GM18907 (cell line): ENCODE measurements around the gene AP4S1.
A peak's percentile ranks its signal among the peaks of the same experiment; 100 is the strongest.
"Not testable (repeated sequence)": the region's sequence is repeated elsewhere in the genome, so short reads cannot be mapped to it uniquely, and the experiment has no call there.

Source experiments
- ATAC-seq: cut with Tn5 transposase; IDR thresholded peaks from one replicate; pipeline ENCODE4 v1.9.1; 2021; ENCODE audit warnings: mild to moderate bottlenecking, moderate library complexity; ENCODE audit not compliant: unreplicated experiment

Gene AP4S1

DNA sequence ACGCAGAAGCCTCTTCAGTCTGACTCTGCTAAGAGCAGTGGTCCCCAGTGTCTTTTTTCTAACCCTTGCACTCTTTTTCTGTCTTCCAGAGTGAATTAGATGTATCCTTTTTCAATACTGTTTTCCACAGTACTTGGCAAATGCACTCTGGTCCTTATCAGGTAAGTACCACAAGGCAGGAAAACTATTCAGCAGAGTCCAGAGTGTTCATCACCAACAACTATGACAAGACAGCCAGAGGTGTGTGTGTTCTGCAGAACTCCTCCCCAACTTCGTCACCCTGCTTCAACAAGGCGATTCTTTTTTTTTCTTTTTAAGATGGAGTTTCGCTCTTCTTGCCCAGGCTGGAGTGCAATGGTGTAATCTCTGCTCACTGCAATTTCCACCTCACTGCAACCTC lies 55.0 kb downstream of the AP4S1 start:
- ATAC-seq = no peak

GRCh38 chr14:31083781-31084180 lies 58.3 kb downstream of the AP4S1 start:
- no peak for ATAC-seq

- peak; percentile 85 for ATAC-seq
Measured at GRCh38 chr14:31084385-31084784, 58.9 kb downstream of the AP4S1 start.

DNA sequence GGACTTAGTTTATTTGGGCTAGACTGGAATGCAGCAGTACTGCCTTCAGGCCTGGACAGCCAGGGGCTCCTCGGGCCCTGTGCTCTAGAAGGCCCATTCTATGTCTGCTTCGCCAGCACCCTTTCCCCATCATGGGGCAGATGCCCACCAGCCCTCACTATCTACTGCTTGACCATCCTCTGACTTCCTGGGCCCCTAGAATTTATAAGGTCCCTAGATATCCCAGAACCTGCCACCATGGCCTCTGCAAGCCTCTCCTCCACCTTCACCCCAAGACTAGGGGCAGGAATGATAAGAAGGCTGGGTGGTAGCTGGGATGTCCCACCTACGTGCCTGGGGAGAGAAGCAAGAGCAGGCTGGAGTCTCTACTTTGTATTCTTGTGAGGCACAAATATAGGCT lies 59.6 kb downstream of the AP4S1 start:
- ATAC-seq = no peak

DNA sequence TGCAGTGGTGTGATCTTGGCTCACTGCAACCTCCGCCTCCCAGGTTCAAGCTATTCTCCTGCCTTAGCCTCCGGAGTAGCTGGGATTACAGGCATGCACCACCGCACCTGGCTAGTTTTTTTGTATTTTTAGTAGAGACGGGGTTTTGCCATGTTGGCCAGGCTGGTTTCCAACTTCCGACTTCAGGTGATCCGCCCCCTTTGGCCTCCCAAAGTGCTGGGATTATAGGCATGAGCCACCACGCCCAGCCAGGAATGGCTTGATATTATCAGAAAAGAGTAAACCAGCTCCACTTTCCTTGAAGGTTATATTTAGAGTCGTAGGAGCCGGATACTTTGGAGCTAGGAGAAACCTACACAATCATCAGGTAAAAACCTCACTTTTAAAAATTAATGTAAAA lies 61.0 kb downstream of the AP4S1 start:
- ATAC-seq = not testable (repeated sequence)

DNA sequence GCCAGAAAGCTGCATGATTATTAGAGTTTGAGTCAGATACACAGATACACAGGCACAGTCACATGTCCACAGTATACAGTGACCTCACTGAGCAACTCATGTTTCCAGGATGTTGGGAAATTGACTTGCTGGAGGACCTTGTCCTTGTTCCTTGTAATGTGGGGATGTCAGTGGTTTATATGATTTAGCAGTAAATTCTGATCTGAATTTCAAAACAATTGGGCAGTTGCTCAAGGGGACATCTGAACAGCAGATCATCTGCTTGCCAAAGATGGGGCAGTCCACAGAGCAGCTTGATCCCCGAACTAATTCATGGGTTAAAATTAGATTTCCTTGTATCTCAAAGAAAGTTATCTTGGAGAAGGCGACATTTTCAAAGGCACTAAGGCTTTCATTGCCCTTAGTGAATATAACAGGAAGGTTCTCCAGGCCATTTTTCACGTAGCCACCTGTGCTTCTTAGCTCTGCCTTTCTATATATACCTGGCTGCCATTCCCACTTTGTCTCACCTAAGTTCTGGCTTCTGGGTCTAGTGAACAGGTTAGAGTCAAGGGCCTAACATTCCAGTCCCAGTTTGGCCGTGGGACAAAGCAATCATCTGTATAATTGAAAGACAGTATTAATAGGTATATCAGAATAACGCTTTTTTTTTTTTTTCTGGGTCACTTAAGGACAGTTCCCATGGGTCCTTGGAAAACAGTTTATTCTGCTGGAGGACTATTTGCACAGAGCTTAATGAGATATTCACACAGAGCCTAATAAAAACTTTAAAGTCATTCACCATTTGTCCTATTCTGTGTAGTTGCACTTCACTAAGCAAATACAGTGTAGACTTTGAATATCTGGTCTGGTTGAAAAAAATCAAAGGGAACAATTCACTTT lies 65.7 kb downstream of the AP4S1 start:
- ATAC-seq = no peak

- no peak for ATAC-seq
Measured at GRCh38 chr14:31092160-31092708, 66.8 kb downstream of the AP4S1 start.

- ATAC-seq = not testable (repeated sequence)
Measured at GRCh38 chr14:31093884-31094839, 68.7 kb downstream of the AP4S1 start.

- not testable (repeated sequence) for ATAC-seq
Measured at GRCh38 chr14:31095817-31096216, 70.4 kb downstream of the AP4S1 start.

DNA sequence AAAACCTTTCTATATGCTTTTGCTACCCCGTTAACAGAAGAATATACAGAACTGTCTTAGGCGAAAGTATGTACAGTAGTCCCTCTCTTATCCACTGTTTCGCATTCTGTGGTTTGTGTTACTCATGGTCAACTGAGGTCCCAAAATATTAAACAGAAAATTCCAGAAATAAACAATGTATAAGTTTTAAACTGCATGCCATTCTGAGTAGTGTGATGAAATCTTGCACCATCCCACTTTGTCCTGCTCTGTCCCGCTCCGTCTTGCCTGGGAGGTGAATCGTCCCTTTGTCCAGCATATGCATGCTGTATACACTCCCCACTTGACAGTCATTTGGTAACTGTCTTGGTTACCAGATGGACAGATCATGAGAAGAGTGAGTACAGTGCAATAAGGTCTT lies 70.8 kb downstream of the AP4S1 start:
- no peak for ATAC-seq

- no peak for ATAC-seq
Measured at GRCh38 chr14:31097081-31097480, 71.6 kb downstream of the AP4S1 start.

DNA sequence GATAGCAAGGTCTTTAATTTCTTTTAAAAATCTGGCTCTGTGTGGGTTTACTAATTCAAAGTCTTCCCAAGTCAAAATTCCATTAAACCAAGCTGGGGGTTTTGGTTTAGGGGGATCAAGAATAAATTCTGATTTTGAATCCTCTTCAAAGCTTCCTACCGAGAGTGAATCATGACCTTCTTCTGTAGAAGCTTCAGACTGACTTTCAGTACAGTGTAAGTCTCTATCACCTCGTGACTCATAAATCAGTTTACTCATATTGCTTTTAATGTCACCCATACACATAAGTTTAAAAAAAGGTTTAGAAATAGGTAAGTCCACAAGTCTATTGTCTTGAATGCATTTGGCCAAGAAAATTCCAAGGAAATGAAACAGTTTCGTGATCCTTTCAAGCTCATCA lies 81.3 kb downstream of the AP4S1 start:
- no peak for ATAC-seq

- no peak for ATAC-seq
Measured at GRCh38 chr14:31109257-31109656, 83.8 kb downstream of the AP4S1 start.

- ATAC-seq = no peak
Measured at GRCh38 chr14:31110872-31111271, 85.4 kb downstream of the AP4S1 start.

- ATAC-seq = no peak
Measured at GRCh38 chr14:31113794-31114193, 88.3 kb downstream of the AP4S1 start.

DNA sequence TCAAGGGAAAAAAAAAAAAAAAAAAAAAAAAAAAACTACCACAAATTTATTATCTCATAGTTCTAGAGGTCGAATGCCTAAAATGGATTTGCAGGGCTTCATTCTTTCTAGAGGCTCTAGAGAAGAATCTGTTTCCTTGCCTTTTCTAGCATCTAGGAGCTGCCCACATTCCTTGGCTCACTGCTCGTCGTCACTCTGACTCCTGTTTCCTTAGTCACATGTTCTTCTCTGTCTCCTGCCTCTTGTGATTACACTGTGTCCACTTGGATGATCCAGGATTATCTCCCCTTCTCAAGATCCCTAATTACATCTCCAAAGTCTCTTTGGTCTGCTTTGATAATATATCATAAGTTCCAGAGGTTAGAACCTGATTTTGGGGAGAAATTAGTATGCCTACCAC lies 93.4 kb downstream of the AP4S1 start:
- ATAC-seq = no peak

- no peak for ATAC-seq
Measured at GRCh38 chr14:31122098-31122611, 96.7 kb downstream of the AP4S1 start.

DNA sequence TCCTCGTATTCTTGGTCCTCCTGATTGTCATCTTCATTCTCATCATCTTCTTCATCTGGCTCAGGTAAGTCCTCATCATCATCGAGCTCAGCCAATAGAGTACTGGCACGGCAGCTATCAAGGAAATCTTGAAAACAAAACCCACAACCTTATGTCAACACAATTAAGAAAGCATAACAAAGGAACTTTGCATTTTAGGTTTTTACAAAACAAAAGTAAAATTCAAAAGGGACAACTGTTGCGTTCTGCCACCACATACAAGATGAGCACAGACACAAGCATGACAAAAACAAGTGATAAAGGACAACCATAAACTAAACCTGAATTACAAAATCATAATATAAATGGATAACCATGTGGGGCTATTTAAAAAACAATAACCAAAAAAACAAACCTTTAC lies 97.5 kb downstream of the AP4S1 start:
- no peak for ATAC-seq

DNA sequence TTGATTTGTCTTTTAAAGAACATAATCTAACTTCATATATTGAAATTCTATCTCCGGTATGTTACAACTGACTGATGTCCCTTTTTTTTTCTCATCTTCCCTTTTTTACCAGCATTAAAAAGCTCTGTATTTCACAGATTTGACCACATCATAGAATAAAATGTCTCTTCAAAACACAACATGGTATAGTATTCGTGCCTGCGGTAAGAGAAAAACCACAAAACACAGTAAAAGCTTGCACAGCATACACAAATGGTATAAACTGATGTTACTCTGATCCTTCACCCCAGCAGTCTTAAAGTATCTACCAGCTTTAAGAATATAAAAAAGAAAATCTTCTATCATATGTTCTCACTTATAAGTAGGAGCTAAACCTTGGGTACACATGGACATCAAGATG lies 98.7 kb downstream of the AP4S1 start:
- ATAC-seq = no peak

DNA sequence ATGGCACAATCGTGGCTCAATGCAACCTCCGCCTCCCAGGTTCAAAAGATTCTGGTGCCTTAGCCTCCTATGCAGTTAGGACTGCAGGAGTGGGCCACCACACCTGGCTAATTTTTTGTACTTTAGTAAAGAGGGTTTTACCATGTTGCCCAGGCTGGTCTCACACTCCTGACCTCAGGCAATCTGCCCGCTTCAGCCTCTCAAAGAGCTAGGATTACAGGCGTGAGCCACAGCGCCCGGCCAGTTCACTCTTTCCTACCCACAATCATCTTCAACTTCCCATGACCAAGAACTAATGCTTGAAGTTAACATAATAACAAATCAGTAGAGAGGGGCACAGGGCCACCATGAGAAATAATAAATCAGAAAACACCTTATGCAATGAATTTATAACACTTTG lies 99.8 kb downstream of the AP4S1 start:
- ATAC-seq = no peak

- ATAC-seq = no peak
Measured at GRCh38 chr14:31126680-31127079, 101.2 kb downstream of the AP4S1 start.
